ENCODE results near the gene YIF1A.

- TF ChIP-seq CTCF (IDR thresholded peaks at IDR 0.05 in 8 of 11, conservative IDR thresholded peaks at IDR 0.05 in 3 of 11) (no peak), POLR2AphosphoS5 (IDR thresholded peaks at IDR 0.05) (no peak), POLR2A (IDR thresholded peaks at IDR 0.05) (no peak)
These were observed 45.0 kb downstream of the YIF1A start for GRCh38 chr11:66243782-66244535.
